ENCODE data around the gene SAFB.

- no peak for TF ChIP-seq CTCF (IDR thresholded peaks at IDR 0.05)
- no peak for TF ChIP-seq EP300 (IDR thresholded peaks at IDR 0.05)
- no peak for TF ChIP-seq POLR2A (IDR thresholded peaks at IDR 0.05)
These were observed 62.0 kb downstream of the SAFB start for GRCh38 chr19:5684694-5685430.

All from ovary (tissue), 3 donors.